Right ventricle myocardium inferior (tissue), 1 donor: ENCODE data around the gene TAF9. TPM values are rescaled to one million over a fixed set of nuclear protein-coding genes. Genes with fewer than 3 reads are reported as not detected.
"Not testable (repeated sequence)": the region's sequence is repeated elsewhere in the genome, so short reads cannot be mapped to it uniquely, and the experiment has no call there.

Experiments
- ATAC-seq: fragments of 200-7000 bp; cut with Tn5 transposase; one replicate; pipeline ENCODE4 v1.9.1; 2020; ENCODE audit warnings: mild to moderate bottlenecking, moderate library complexity
- DNase-seq: peaks from one replicate; pipeline ENCODE4 v3.0.0; 2021; ENCODE audit errors: missing footprints
- intact Hi-C: fragments of 100-400 bp; cut with DNase I; formaldehyde crosslinking; loops from one replicate; pipeline ENCODE4 v1.11.0; 2022
- total RNA-seq: library from RNA; stranded (reverse); fragmentation: NEBNext Ultra II Directional; extraction: Animal tissue kit (Norgen Biotek cat#: 25700); gene quantifications from one replicate; pipeline ENCODE4 v1.2.1, GENCODE V29; 2021
- donor health status: DM: no; HTN: yes; CAD: no; lungs with severe emphysema.

Gene TAF9
- total RNA-seq, 1 donor from 2014 or later, result 31.6 TPM

DNA sequence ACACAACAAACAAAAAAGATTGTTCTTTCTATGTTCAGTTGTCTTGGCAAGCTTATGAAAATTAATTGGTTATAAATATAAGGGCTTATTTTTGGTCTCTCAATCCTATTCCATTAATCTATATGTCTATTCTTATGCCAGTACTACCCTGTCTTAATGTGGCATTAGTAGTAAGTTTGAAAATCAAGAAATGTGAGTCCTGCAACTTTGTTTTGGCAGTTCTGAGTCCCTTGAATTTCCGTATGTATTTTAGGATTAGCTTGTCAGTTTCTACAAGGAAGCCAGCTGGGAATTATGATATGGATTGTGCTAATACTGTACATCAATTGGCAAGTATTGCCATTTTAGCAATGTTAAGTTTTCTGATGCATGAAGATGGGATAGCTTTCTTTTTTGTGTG, 26.2 kb downstream of the TAF9 start:
- no peak for DNase-seq
- intact Hi-C loops, result no loop called here
- no peak for ATAC-seq

- ATAC-seq, result no peak
- no peak for DNase-seq
- intact Hi-C loops, result no loop called here
These were observed 27.7 kb downstream of the TAF9 start for GRCh38 chr5:69341520-69342161.

DNA sequence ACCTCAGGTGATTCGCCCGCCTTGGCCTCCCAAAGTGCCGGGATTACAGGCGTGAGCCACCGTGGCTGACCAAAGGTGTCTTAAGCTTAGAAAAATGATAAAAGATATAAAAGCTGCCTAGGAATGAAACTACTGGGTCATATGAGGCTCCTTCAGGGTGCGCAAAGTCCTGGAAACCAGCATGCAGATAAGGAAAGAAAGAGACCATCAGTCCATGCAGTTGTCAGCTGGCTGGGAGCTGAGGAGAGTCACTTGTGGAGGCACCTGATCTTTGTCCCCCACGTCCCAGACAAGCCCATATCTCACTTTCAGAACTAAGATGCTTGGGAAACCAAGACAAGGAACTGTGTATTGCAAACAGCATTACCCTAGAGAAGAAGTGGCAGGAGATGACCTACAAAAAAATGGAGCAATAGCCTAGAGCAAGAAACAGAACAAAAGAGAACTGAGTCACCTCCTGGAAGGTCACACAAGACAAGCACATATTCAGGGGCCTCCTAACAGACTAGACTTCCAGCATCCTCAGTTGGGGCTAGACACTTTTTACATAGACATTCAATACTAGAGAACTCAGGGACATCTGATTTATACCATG, 33.9 kb downstream of the TAF9 start:
- no peak for DNase-seq
- intact Hi-C loops, result no loop called here
- ATAC-seq, result no peak

GRCh38 chr5:69334793-69335268, 34.5 kb downstream of the TAF9 start:
- intact Hi-C loops, result loop anchor here (5.0 kb wide), 3 partner anchors 98 to 293 kb away; partner anchors contain the start of gene SLC30A5
- peak; percentile 86 for ATAC-seq
- DNase-seq, result peak; percentile 95

GRCh38 chr5:69333668-69334315, 35.5 kb downstream of the TAF9 start:
- intact Hi-C loops, result loop anchor here (2.0 to 5.0 kb wide), 4 partner anchors 96 to 291 kb away; partner anchors contain the start of genes CCNB1 and SLC30A5
- DNase-seq, result not testable (repeated sequence)
- peak; percentile 27 for ATAC-seq

DNA sequence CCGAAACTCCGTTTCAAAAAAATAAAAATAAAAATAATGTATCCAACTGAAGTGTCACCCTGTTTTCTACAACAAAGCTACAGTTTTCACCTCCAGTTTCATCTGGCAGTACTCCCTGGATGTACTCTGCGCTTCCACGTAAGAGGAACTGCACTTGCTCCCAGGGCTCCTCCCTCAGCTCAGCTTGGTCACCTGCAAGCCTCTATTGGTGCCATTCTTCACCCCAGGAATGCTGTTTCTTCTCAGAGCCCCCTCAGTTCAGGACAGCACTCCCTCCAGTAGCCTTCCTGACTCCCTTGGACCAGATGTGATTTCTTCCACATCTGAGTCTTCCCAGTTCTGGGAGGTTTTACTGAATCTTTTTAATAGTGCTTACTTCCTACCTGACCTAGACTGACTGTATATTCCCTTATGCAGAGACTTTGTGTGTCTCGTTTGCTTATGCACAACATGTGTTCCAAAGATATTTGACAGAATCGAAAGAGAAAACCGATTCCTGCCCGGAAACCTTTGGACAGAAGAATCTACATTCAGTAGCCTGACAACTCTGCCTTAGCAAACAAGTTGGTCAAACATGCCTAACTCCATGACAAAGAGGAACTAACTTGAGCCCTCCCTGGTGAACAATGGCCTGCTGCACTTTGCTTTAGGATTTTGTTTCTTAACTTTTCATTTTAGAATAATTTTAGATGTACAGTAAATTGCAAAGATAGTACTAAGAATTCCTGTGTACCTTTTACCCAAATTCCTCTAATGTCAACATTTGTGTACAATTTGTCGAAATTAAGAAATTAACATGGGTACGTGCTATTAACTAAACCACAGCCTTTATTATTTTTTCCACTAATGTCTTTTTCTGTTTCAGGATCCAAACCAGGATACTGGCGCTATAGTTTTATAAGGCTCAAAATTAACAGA, 37.5 kb downstream of the TAF9 start:
- DNase-seq (no peak), ATAC-seq (no peak)
- intact Hi-C loops, result loop anchor here (2.0 to 5.0 kb wide), 4 partner anchors 94 to 289 kb away; partner anchors contain the start of genes CCNB1 and SLC30A5

- no peak for ATAC-seq
- intact Hi-C loops, result loop anchor here (5.0 kb wide), 3 partner anchors 93 to 288 kb away; partner anchors contain the start of gene SLC30A5
- DNase-seq, result no peak
These were observed 39.3 kb downstream of the TAF9 start for GRCh38 chr5:69329905-69330489.

- ATAC-seq (no peak), DNase-seq (no peak)
- intact Hi-C loops, result no loop called here
These were observed 43.0 kb downstream of the TAF9 start for GRCh38 chr5:69326365-69326764.

DNA sequence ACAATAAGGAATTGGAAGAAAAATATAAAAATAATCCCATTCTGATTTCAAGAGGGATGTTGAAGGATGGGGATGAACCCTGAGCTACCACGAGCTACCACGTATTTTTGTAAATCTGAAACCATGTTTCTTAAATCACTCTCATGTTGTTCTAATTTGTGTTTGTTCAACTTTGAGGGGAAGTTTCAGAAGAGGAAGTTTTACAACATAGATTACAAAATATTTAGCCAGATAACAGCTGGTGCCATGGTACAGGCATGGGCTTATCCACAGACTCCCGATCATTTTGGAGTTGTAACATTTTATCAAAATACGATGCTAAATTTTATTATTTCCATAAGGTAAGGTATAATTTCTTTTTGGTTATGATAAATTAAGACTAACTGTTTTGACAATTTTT, 51.9 kb downstream of the TAF9 start:
- no peak for DNase-seq
- intact Hi-C loops, result no loop called here
- ATAC-seq, result no peak

DNA sequence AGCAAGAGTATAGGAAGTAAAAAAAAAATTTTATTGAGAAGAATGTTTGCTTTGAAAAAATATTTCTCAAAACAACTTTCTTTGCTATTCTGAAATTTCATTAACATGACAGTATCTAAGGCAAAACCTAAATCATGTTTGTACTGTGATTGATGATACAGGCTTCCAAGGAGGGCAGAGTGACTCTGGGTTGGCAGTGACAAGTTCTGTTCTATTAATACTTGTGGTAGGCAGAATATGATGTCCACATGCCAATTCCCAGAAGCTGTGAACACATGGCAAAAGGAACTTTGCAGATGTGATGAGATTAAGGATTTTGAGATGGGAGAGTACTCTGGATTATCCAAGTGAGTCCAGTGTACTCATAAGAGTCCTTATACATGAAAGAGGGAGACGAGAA, 53.3 kb downstream of the TAF9 start:
- intact Hi-C loops, result no loop called here
- ATAC-seq (peak; percentile 23), DNase-seq (no peak)

Other genes with a start within 250 kb of the TAF9 start
- 3.5 TPM for gene CCNB1, start 202.4 kb downstream of the TAF9 start, total RNA-seq
- gene CENPH, start 179.9 kb downstream of the TAF9 start, total RNA-seq, result 3.6 TPM
- gene CDK7, start 134.6 kb downstream of the TAF9 start, total RNA-seq, result 10.5 TPM
- 3.7 TPM for gene CCDC125, start 36.7 kb downstream of the TAF9 start, total RNA-seq
- 47.5 TPM for gene AK6, start within 50 bp of the TAF9 start, total RNA-seq
- 19.5 TPM for gene RAD17, start 298 bp upstream of the TAF9 start, total RNA-seq
- gene MARVELD2, start 45.6 kb upstream of the TAF9 start, total RNA-seq, result 1.5 TPM
- 1.5 TPM for gene OCLN, start 123.3 kb upstream of the TAF9 start, total RNA-seq
- gene GTF2H2C, start 190.7 kb upstream of the TAF9 start, total RNA-seq, result 16.5 TPM